Stimulated activated naive CD8-positive, alpha-beta T cell treated with anti-CD3 and anti-CD28 coated beads, Interleukin-15, Interleukin-2, amounts not matched to agents 100 ng/mL and 50 ng/mL, for 24 hours (primary cell): ENCODE results near the gene HSPG2.
A peak's percentile ranks its signal among the peaks of the same experiment; 100 is the strongest.
"Not testable (repeated sequence)": the region's sequence is repeated elsewhere in the genome, so short reads cannot be mapped to it uniquely, and the experiment has no call there.

Experiments
- H3K27ac Mint-ChIP-seq: one replicate; pipeline ENCODE4 v1.8.0; 2021; ENCODE audit warnings: mild to moderate bottlenecking, mixed read lengths
- H3K27me3 Mint-ChIP-seq: one replicate; pipeline ENCODE4 v1.8.0; 2021; ENCODE audit warnings: mixed read lengths
- H3K36me3 Mint-ChIP-seq: one replicate; pipeline ENCODE4 v1.8.0; 2021; ENCODE audit warnings: low read depth, mixed read lengths
- H3K4me1 Mint-ChIP-seq: one replicate; pipeline ENCODE4 v1.8.0; 2021; ENCODE audit warnings: low read depth, mixed read lengths
- H3K4me3 Mint-ChIP-seq: one replicate; pipeline ENCODE4 v1.8.0; 2021; ENCODE audit warnings: mild to moderate bottlenecking, mixed read lengths
- H3K9me3 Mint-ChIP-seq: one replicate; pipeline ENCODE4 v1.8.0; 2021; ENCODE audit warnings: mixed read lengths

HSPG2 gene

GRCh38 chr1:21778405-21778727, 158.7 kb downstream of the HSPG2 start:
- Mint-ChIP-seq H3K27ac (peak overlapping the region; percentile 56), H3K27me3 (no peaks in the 10 kb centered on the region), H3K9me3 (no peaks in the 10 kb centered on the region), H3K4me1 (peaks cover 65% of the 10 kb centered on the region), H3K36me3 (peaks cover 16% of the 10 kb centered on the region), H3K4me3 (peak overlapping the region; percentile 37)

DNA sequence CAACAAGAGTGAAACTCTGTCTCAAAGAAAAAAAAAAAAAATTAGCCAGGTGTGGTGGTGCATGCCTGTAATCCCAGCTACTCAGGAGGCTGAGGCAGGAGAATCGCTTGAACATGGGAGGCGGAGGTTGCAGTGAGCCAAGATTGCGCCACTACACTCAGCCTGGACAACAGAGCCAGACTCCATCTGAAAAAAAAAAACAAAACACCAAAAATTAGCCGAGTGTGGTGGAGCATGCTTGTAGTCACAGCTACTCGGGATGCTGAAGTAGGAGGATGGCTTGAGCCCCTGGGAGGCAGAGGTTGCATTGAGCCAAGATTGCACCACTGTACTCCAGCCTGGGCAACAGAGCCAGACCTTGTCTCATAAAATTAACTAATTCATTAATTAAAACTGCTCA, 160.2 kb downstream of the HSPG2 start:
- peaks cover 16% of the 10 kb centered on the region for H3K36me3 Mint-ChIP-seq
- not testable (repeated sequence) for H3K27ac Mint-ChIP-seq, H3K4me3 Mint-ChIP-seq, H3K27me3 Mint-ChIP-seq, H3K9me3 Mint-ChIP-seq
- peaks cover 72% of the 10 kb centered on the region for H3K4me1 Mint-ChIP-seq

DNA sequence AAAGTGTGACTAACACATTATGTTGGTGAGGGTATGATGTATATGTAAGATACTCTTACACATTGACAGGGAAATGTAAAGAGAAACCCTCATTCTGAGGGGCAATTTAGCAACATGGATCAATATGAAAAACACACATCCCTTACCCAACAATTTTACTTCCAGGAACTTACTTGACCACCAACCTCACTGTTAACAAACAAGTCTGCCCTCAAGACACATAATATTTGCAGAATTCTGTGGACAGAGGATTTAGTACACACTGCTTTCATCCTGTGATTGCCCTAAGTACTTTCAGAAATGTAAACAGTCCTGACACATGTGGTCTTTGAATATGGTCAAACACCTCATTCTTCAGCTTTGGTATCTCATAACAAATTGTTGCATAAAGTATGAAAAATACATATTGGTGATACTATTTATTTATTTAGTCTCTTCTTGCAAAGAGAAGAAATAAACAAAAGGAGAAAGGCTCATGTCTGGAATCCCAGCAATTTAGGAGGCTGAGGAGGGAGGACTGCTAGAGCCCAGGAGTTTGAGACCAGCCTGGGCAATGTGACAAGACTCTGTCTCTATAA, 161.0 kb downstream of the HSPG2 start:
- Mint-ChIP-seq H3K9me3 (no peaks in the 10 kb centered on the region), H3K27me3 (no peaks in the 10 kb centered on the region), H3K27ac (peak overlapping the region; percentile 18), H3K4me3 (no peak overlapping the region), H3K36me3 (peaks cover 16% of the 10 kb centered on the region), H3K4me1 (peaks cover 70% of the 10 kb centered on the region)

- H3K36me3 Mint-ChIP-seq, result peaks cover 15% of the 10 kb centered on the region
- no peaks in the 10 kb centered on the region for H3K9me3 Mint-ChIP-seq
- H3K27ac Mint-ChIP-seq, result peak overlapping the region; percentile 26
- peaks cover 70% of the 10 kb centered on the region for H3K4me1 Mint-ChIP-seq
- H3K4me3 Mint-ChIP-seq, result no peak overlapping the region
- no peaks in the 10 kb centered on the region for H3K27me3 Mint-ChIP-seq
Observed at GRCh38 chr1:21775550-21775914, 161.6 kb downstream of the HSPG2 start.

DNA sequence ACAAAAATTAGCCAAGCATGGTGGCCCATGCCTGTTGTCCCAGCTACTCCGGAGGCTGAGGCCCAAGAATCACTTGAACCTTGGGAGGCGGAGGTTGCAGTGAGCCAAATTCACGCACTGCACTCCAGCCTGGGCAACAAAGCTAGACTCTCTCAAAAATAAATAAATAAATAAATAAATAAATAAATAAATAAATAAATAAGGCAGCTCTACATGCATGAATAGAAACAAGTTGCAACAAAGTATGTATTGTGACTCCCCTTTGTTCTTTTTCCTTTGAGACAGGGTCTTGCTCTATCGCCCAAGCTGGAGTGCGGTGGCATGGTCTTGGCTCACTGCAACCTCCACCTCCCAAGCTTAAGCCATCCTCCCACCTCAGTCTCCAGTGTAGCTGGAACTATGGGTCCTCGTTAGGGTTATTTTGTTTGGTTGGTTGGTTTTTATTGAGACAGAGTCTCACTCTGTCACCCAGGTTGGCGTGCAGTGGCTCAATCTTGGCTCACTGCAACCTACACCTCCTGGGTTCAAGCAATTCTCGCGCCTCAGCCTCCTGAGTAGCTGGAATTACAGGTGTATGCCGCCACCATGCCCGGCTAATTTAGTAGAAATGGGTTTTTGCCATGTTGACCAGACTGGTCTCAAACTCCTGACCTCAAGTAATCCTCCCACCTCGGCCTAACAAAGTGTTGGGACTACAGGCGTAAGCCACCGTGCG, 162.1 kb downstream of the HSPG2 start:
- peak overlapping the region; percentile 26 for H3K27ac Mint-ChIP-seq
- H3K36me3 Mint-ChIP-seq, result peaks cover 14% of the 10 kb centered on the region
- H3K27me3 Mint-ChIP-seq, result no peaks in the 10 kb centered on the region
- no peak overlapping the region for H3K4me3 Mint-ChIP-seq
- H3K4me1 Mint-ChIP-seq, result peaks cover 70% of the 10 kb centered on the region
- no peaks in the 10 kb centered on the region for H3K9me3 Mint-ChIP-seq

DNA sequence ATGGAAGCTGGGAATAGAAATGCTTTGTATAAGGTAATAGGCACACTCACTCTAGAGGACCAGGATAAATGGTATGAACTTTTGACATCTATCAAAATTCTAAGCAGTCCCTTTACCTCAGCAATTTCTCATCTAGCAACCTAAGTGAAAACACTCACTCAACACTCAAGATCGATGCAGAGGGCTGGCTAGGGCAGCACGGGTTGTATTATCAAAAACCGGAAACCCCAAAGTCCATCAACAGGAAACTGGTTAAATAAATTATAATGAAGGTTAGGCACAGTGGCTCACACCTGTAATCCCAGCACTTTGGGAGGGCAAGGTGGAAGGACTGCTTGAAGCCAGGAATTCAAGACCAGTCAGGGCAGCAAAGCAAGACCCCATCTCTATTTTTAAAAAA, 163.5 kb downstream of the HSPG2 start:
- Mint-ChIP-seq H3K4me3 (no peak overlapping the region), H3K27ac (no peak overlapping the region), H3K4me1 (peaks cover 66% of the 10 kb centered on the region), H3K27me3 (no peaks in the 10 kb centered on the region), H3K9me3 (no peaks in the 10 kb centered on the region), H3K36me3 (peaks cover 16% of the 10 kb centered on the region)
